ENCODE data around the gene CRY2.

The CRY2 gene

DNA sequence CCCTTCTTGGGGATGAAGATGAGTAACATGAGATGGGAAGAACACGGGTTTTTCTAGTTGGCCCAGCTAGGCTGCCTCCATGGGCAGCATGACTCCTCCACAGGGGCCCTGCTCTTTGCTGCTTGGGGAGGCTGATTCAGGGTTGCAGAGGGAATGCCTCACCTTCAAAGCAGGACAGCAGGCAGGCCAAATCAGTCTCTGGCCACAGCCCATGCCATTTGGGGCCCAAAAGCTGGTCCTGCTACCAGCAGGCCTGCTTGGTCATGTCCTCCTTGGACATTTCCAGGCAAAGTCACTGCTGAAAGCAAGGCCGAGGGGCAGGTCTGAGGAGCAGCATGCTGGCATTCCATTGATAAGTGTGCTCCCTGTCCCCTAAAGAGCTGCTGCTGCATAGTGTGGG, 24.4 kb downstream of the CRY2 start:
- Mint-ChIP-seq H3K27me3 (ENCODE audit: low read depth) (no peaks in the 10 kb centered on the region), H3K4me1 (ENCODE audit: low read depth) (no peaks in the 10 kb centered on the region), H3K9me3 (no peaks in the 10 kb centered on the region), H3K4me3 (no peak overlapping the region), H3K27ac (no peak overlapping the region), H3K36me3 (ENCODE audit: low read depth) (peaks cover 36% of the 10 kb centered on the region)

DNA sequence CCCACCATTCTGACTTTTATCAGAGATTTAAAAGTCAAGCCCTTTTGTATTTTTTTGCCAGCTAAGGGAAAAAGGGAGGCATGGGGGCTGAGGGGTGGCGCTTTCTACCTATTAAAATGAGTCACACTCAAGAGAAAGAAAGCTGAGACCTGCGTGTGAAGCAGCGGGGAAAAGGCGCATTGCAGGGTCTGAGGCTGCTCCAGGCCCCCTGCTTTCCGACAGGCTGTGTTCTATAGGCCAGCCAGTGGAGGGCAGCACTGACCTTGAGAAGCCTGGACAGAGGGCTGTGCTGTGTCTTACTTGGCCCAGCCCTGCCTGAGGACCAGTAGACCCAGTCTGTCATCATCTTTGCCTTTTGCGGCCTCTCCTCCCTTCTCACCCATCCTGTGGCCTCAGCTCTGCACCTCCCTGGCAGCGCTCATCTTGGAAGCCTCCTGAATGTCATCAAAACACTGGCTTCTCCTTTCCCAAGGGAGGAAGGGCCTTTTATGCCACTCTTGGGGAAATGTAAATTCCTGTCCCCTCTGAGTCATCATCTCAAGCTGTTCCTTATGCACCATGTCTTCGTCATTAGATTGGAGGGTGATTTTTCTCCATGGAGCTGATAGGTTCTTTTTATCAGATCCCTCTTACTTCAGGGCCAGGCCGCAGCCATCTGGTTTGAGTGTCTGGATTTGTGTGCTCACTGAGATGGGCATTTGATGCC, 25.5 kb downstream of the CRY2 start:
- Mint-ChIP-seq H3K36me3 (ENCODE audit: low read depth) (peaks cover 35% of the 10 kb centered on the region), H3K27ac (no peak overlapping the region), H3K4me3 (no peak overlapping the region), H3K27me3 (ENCODE audit: low read depth) (no peaks in the 10 kb centered on the region), H3K4me1 (ENCODE audit: low read depth) (no peaks in the 10 kb centered on the region), H3K9me3 (no peaks in the 10 kb centered on the region)

DNA sequence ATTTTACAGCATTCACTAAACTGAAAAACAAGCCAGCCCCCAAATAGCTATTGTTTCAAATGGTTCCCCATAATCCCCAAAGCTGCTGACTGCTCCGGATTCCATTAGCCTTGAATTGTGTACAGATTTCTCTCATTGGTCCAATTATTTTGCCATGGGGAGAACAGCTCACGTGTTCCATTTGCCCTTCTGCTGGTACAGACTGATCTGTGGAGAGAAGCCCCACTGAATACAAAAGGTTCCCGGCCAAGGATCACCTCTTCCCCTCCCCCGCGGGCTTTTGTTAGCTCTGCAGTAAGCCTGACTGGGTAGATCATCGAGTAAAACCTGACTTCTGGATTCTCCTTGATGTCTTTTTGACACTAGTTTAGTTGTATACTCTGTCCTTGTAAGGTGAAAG, 29.1 kb downstream of the CRY2 start:
- Mint-ChIP-seq H3K27ac (no peak overlapping the region), H3K36me3 (ENCODE audit: low read depth) (peaks cover 35% of the 10 kb centered on the region), H3K9me3 (no peaks in the 10 kb centered on the region), H3K4me1 (ENCODE audit: low read depth) (no peaks in the 10 kb centered on the region), H3K4me3 (no peak overlapping the region), H3K27me3 (ENCODE audit: low read depth) (no peaks in the 10 kb centered on the region)

DNA sequence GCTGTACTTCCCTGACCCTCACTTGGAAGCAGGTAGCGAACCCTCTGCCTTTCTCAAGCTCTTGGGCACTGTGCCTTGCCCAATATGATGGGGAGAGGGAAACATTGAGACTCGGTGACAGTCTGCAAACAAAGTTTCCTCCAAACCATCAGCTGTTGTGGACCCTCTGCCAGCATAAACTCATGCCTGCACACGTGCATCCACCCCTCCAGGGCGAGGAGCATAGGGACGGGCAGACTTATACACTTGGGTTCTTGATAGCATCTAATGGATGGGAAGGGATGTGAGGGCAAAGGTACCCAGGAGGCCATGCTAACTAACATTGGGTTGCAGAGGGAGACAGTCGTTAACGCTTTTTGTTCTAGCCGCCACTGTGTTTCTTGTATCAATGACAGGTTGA, 29.9 kb downstream of the CRY2 start:
- Mint-ChIP-seq H3K4me1 (ENCODE audit: low read depth) (no peaks in the 10 kb centered on the region), H3K4me3 (no peak overlapping the region), H3K36me3 (ENCODE audit: low read depth) (peaks cover 35% of the 10 kb centered on the region), H3K27me3 (ENCODE audit: low read depth) (no peaks in the 10 kb centered on the region), H3K9me3 (no peaks in the 10 kb centered on the region), H3K27ac (no peak overlapping the region)

DNA sequence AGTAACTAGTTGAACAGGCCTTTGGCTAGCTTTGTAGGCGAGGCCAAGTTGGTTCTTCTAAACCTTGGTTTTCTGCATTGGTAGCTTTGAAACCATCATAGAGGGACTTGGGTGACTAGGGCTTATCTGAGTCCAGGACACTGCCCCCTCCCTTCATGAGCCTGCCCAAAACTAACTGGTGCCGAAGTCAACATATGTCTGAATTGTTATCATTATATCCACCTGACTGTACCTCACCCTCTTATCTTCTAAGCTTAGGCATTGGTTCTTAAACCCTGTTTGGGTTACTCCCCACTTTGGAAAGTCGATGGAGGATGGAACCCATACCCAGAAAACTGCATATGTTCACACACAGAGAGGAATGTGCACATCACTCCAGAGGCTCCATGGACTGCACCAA, 30.6 kb downstream of the CRY2 start:
- no peak overlapping the region for H3K27ac Mint-ChIP-seq
- no peaks in the 10 kb centered on the region for H3K27me3 Mint-ChIP-seq (ENCODE audit: low read depth)
- H3K4me3 Mint-ChIP-seq, result no peak overlapping the region
- H3K36me3 Mint-ChIP-seq (ENCODE audit: low read depth), result peaks cover 38% of the 10 kb centered on the region
- no peaks in the 10 kb centered on the region for H3K9me3 Mint-ChIP-seq
- no peaks in the 10 kb centered on the region for H3K4me1 Mint-ChIP-seq (ENCODE audit: low read depth)

DNA sequence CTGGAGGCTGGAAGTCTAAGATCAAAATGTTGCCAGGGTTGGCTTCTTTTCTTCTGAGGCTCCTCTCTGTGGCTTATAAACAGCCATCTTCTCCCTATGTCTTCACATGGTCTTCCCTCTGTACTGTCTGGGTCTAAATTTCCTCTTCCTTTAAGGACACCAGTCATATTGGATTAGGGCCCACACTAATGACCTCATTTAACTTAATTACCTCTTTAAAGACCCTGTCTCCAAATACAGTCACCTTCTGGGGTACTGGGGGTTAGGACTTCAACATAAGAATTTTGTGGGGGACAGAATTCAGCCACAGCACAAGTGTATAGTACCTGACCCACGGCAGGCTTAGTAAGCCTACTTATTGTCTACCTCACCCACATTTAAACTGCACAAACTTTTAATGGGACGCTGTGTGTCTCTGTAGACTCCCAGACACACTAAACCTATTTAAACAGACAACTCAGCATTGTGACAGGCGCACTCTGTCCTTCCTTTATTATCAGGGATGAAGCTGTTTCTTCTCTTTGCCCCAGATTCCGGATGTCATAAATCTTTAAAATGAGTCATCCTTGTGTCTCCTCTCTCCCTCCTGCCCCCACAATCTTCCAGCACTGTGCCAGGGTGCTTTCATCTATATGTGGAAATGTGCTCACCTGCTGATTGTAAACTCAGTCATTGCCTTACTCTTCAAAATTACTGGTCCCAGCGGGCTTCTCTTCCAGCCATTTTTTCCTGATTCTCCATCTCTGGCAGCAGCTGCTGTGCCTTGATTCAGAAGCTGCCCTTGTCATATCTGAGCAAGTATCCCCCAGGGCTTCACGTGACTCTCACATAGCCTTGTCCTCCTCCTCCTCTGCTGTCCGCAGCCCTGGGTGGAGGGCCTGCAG, 32.8 kb downstream of the CRY2 start:
- Mint-ChIP-seq H3K27me3 (ENCODE audit: low read depth) (peaks cover 7% of the 10 kb centered on the region), H3K27ac (no peak overlapping the region), H3K4me3 (no peak overlapping the region), H3K4me1 (ENCODE audit: low read depth) (peaks cover 2% of the 10 kb centered on the region), H3K9me3 (no peaks in the 10 kb centered on the region), H3K36me3 (ENCODE audit: low read depth) (peaks cover 31% of the 10 kb centered on the region)

DNA sequence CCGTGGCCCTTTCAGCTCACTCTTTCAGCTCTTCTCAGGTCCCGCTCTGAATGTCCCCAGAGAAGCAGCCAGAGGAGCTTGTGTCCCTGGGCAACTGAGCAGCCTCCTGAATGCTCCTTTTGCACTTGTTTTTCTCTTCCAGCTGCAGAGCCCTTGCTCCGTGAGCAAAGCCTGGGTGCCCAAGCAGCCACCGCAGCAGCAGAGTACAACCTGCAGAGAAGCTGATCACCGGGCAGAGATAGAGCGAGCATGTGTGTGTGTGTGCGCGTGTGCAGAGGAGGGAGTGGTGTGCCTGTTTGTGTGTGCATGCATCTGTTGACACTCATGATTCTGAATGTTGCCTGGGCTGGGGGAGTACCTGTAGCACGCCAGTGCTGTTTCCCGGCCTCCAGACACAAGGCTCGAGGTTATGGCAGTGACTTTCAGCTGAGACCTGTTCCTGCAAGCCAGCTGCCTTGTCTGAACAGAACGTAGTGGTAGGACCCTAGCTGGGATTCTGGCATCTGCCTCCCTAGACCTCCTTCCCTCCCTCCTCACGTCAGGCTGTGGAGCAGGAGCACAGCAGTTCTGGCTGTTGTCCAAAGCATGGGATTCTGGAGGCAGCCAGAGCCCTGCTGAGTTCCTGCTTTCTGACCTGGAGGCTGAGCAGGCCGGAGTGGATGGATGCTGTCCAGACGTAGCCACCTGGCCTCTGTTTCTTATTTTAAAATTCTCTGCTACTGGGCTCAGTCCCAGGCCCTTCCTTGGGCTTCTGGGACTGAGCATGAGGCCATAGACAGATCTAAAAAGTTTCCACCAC, 33.7 kb downstream of the CRY2 start:
- H3K4me1 Mint-ChIP-seq (ENCODE audit: low read depth), result peaks cover 2% of the 10 kb centered on the region
- no peaks in the 10 kb centered on the region for H3K9me3 Mint-ChIP-seq
- H3K27ac Mint-ChIP-seq, result no peak overlapping the region
- H3K4me3 Mint-ChIP-seq, result no peak overlapping the region
- peaks cover 25% of the 10 kb centered on the region for H3K36me3 Mint-ChIP-seq (ENCODE audit: low read depth)
- H3K27me3 Mint-ChIP-seq (ENCODE audit: low read depth), result peaks cover 7% of the 10 kb centered on the region

DNA sequence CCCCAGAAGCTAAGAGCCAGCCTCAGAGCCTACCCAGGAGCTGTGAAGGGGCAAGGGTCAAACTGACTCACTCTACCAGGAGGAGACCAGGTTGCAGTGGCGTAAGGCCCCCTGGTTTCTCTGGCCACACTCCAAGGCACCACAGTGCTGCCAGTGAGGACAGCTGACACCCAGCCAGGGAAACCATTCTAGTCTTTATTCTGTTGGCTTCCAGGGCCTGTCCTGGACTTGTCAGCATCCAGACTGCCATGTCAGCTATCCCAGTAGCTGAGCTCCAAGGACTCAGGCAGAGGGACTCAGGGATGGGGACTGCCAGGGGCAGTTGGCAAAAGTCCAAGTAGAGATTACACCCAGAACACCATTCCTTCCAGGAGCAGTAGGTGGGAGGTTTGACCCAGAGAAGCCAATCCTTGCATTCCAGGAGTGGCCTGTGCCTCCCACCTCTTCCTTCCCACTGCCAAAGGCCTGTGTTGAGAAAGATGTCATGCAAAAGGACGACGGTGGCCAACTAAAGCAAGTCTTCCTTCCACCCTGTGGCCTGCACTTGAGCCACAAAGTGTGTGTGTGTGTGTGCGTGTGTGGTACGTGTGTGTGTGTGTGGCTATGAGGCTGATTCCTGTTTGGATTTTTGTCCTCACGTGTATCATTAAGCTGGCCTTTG, 34.6 kb downstream of the CRY2 start:
- Mint-ChIP-seq H3K27ac (no peak overlapping the region), H3K27me3 (ENCODE audit: low read depth) (peaks cover 11% of the 10 kb centered on the region), H3K9me3 (no peaks in the 10 kb centered on the region), H3K4me3 (no peak overlapping the region), H3K36me3 (ENCODE audit: low read depth) (peaks cover 22% of the 10 kb centered on the region), H3K4me1 (ENCODE audit: low read depth) (peaks cover 2% of the 10 kb centered on the region)

DNA sequence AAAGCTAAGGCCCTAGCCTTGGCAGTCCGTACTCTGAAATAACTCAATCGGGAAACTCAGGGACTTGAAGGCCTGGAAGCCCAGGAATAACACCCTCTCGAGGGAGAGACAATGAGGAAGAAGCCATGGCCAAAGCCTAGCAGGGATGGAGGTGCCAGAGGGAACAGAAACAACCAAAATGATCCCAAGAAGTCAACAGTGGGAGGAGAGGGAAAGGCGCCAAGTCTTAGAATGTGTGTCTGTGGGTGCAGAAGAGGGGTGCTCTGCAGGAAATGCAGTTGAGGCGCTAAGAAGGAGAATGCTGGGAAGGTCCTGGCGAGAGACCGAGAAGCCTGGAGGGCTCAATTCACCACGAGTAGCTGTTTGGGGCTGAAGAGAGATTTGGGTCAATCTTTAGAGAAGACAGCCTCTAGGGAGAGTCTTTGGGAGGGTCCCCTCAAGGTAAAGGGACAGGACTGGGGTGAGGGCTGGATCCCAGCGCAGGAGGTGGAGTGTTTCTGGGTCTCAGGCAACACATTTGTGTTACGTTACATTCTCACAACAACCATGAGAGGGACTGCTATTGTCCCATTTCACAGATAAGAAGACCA, 37.4 kb downstream of the CRY2 start:
- H3K36me3 Mint-ChIP-seq (ENCODE audit: low read depth), result peaks cover 10% of the 10 kb centered on the region
- H3K4me1 Mint-ChIP-seq (ENCODE audit: low read depth), result peaks cover 2% of the 10 kb centered on the region
- H3K4me3 Mint-ChIP-seq, result peak overlapping the region; percentile 47
- H3K27me3 Mint-ChIP-seq (ENCODE audit: low read depth), result peaks cover 14% of the 10 kb centered on the region
- no peaks in the 10 kb centered on the region for H3K9me3 Mint-ChIP-seq
- H3K27ac Mint-ChIP-seq, result peak overlapping the region; percentile 16

DNA sequence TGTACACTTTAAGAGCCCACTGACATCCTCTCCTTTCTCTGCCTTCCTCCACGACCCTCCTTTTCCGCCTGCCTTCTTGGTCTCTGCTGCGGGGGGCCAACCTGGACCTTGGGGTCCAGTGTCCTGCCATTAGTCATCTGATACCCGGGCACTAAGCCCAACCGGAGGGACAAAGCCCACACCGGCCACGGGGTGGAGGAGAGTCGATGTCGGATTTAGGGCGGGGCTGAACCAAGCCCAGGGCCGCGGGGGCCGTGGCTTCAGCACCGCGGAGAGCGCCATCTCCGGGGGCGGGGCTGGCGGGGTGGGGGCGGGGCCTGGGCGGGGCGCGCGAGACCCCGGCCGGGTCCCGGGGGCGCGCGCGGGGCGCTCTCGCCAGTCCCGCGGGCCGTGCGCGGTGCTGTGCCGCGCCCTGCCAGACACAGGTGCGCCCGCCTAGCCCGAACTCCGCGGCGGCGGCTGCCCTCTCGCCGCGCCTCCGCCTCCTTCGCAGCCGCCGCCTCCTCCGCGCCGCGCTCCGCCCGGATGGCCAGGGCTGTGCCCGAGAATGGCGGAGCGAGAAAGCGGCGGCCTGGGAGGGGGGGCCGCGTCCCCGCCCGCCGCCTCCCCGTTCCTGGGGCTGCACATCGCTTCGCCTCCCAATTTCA, 38.1 kb downstream of the CRY2 start, which contains the start of gene MAPK8IP1:
TSS of gene MAPK8IP1 (plus strand) at position 378 of the 647 bp plus-strand sequence. CDS start at position 548, 170 bp downstream.
- H3K36me3 Mint-ChIP-seq (ENCODE audit: low read depth), result peaks cover 8% of the 10 kb centered on the region
- H3K9me3 Mint-ChIP-seq, result no peaks in the 10 kb centered on the region
- H3K27ac Mint-ChIP-seq, result peak within 1 kb of the TSS; percentile 16
- peaks cover 2% of the 10 kb centered on the region for H3K4me1 Mint-ChIP-seq (ENCODE audit: low read depth)
- peaks cover 14% of the 10 kb centered on the region for H3K27me3 Mint-ChIP-seq (ENCODE audit: low read depth)
- peak within 1 kb of the TSS; percentile 47 for H3K4me3 Mint-ChIP-seq

DNA sequence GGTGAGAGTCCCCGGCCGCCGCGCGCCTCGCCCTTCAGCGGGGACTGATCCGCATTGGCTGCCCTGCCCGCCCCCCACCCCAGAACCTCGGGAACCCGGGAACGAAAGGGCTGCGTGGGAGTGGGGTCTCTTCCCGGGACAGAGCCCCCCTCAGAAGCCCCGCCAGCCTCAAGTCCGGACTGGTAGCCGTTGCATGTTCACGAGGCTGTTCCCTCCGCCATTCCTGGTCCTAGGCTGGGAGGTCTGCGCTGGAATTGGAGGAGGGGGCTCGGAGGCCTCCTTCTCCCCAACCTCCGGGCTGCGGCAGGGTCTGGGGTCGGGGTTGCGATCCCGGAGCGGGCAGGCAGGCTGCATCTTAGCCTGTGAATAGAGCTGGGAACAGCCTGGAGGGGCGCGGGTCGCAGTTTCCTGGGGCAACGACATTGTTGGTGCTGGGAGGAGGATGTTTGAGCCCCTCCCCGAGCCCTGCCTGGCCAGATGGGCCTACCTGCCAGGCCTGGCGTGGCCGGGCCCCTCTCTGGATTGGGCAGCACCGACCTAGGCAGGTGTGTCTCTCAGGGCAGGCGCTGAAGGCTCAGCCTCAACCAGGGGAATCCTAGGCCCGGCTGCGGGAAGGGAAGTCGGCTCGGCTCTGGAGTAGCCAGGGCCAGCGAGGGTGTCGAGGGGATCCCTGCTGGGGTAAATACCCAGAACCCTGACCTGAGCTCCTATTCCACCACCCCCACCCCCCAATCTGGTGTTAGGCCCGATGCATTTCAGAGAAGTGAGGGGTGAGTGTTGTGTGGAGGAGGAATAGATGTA, 38.8 kb downstream of the CRY2 start:
- Mint-ChIP-seq H3K36me3 (ENCODE audit: low read depth) (peaks cover 6% of the 10 kb centered on the region), H3K27ac (no peak overlapping the region), H3K4me1 (ENCODE audit: low read depth) (peaks cover 2% of the 10 kb centered on the region), H3K4me3 (no peak overlapping the region), H3K9me3 (no peaks in the 10 kb centered on the region), H3K27me3 (ENCODE audit: low read depth) (peaks cover 14% of the 10 kb centered on the region)

DNA sequence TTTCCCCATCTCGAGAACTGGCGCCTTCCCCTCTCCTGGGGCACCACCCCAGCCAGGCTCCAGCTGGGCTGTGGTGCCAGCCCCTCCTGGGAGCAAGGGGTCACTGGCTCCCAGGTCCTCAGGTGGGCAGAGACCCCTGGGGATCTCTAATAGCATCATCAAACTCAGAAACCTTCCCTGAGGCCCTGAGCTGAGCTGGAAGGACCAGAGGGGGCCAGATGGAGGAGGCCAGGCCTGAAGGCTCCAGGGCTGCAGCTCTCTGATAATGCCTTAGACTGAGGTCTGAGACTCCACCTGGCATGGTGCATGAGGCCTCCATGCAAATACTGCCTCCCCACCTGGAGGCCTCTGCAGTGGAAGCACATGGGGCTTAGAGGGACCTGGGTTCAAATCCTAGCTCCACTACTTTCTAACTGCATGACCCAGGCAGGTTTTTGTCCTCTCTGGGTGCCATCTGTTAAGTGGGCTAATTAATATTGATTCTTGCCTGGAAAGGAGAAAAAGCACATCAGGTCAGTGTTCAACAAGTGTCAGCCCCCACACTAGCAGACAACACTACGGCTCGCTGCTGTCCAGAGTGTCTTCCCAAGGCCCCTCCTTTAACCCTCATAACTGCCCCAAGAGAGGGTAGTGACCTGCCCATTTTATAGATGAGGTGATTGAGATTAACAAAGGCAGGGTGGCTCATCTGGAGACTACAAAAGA, 39.7 kb downstream of the CRY2 start:
- Mint-ChIP-seq H3K36me3 (ENCODE audit: low read depth) (peaks cover 6% of the 10 kb centered on the region), H3K27ac (no peak overlapping the region), H3K27me3 (ENCODE audit: low read depth) (peaks cover 14% of the 10 kb centered on the region), H3K9me3 (no peaks in the 10 kb centered on the region), H3K4me3 (no peak overlapping the region), H3K4me1 (ENCODE audit: low read depth) (peaks cover 2% of the 10 kb centered on the region)

Data from T-helper 1 cell treated with Interleukin-12 subunit alpha and Interleukin-12 subunit beta and Interleukin-4 antibody, amounts not matched to agents 30 μg/mL and 1 μg/mL, for 36 hours (primary cell).